OCI-LY3 (cell line): ENCODE results near the gene FBXW7.

ENCODE experiments used
- H2AFZ ChIP-seq: fragments of 200-600, 300-600 bp; shearing (Covaris generic); 2 replicates; pipeline ENCODE4 v1.6.0; 2014; ENCODE audit warnings: antibody characterized with exemption, low read depth, low read length
- H3K27ac ChIP-seq: fragments of 200-600, 300-600 bp; sonication (generic); 2 replicates; pipeline ENCODE4 v1.5.1; 2014; ENCODE audit warnings: mild to moderate bottlenecking, low read length, moderate library complexity, mixed read lengths
- H3K27me3 ChIP-seq: fragments of 200-600, 300-600 bp; sonication (generic); 2 replicates; pipeline ENCODE4 v1.6.1; 2014; ENCODE audit warnings: low read depth, low read length, mixed read lengths
- H3K36me3 ChIP-seq: fragments of 200-600, 300-600 bp; sonication (generic); replicated peaks from 2 replicates; pipeline ENCODE3; 2014; ENCODE audit warnings: low read depth, low read length, mixed read lengths
- H3K4me1 ChIP-seq: fragments of 300-600, 200-600 bp; sonication (generic); 2 replicates; pipeline ENCODE4 v1.6.1; 2014; ENCODE audit warnings: low read length, mixed read lengths
- H3K4me2 ChIP-seq: fragments of 200-600, 300-600 bp; sonication (generic); 2 replicates; pipeline ENCODE4 v1.6.1; 2014; ENCODE audit warnings: low read length, mixed read lengths
- H3K4me3 ChIP-seq: fragments of 300-600, 200-600 bp; sonication (generic); 2 replicates; pipeline ENCODE4 v1.5.1; 2014; ENCODE audit warnings: antibody characterized with exemption, mild to moderate bottlenecking, low read length, moderate library complexity
- H3K79me2 ChIP-seq: fragments of 300-600, 200-600 bp; shearing (Covaris generic); 2 replicates; pipeline ENCODE4 v1.6.1; 2014; ENCODE audit warnings: mild to moderate bottlenecking, low read length, mixed read lengths
- H3K9ac ChIP-seq: fragments of 300-600, 200-600 bp; shearing (Covaris generic); 2 replicates; pipeline ENCODE4 v1.6.0; 2014; ENCODE audit warnings: mild to moderate bottlenecking, low read length, moderate library complexity
- H3K9me3 ChIP-seq: fragments of 200-600, 300-600 bp; shearing (Covaris generic); 2 replicates; pipeline ENCODE4 v1.6.1; 2014; ENCODE audit warnings: low read length, mixed read lengths; ENCODE audit not compliant: insufficient read depth
- H4K20me1 ChIP-seq: fragments of 200-600, 300-600 bp; sonication (generic); 2 replicates; pipeline ENCODE4 v1.6.1; 2016; ENCODE audit warnings: low read length, mixed read lengths; ENCODE audit not compliant: insufficient read depth
- CTCF ChIP-seq: fragments of 200-600, 300-600 bp; sonication (generic); IDR thresholded peaks from 2 replicates; pipeline ENCODE4 v1.5.1; 2014; ENCODE audit warnings: antibody characterized with exemption, low read length, low read depth
- EZH2phosphoT487 ChIP-seq: fragments of 200-600 bp; shearing (Covaris generic); IDR thresholded peaks from 2 replicates; pipeline ENCODE4 v1.6.1; 2018; ENCODE audit warnings: antibody characterized with exemption, mixed run types, low read depth

FBXW7 gene

DNA sequence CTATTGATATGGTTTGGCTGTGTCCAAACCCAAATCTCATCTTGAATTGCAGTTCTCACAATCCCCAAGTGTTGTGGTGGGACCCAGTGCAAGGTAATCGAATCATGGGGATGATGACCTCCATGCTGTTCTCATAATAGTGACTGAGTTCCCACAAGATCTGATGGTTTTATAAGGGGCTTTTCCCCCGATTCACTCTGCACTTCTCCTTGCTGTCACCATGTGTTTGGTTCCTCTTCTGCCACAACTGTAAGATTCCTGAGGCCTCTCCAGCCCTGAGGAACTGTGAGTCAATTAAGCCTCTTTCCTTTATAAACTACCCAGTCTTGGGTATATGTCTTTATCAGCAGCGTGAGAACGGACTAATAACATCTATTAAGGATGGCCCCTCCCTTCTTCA lies 68.8 kb downstream of the FBXW7 start:
- Histone ChIP-seq H3K4me2 (no peak overlapping the region), H3K27ac (no peak overlapping the region), H3K9me3 (no peaks in the 10 kb centered on the region), H2AFZ (no peak overlapping the region), H4K20me1 (peaks cover 52% of the 10 kb centered on the region), H3K79me2 (peaks cover 84% of the 10 kb centered on the region), H3K4me3 (no peak overlapping the region), H3K4me1 (peaks cover 29% of the 10 kb centered on the region), H3K27me3 (no peaks in the 10 kb centered on the region), H3K36me3 (no peaks in the 10 kb centered on the region), H3K9ac (no peak overlapping the region)
- TF ChIP-seq CTCF, result no peak
- TF ChIP-seq EZH2phosphoT487, result no peak

DNA sequence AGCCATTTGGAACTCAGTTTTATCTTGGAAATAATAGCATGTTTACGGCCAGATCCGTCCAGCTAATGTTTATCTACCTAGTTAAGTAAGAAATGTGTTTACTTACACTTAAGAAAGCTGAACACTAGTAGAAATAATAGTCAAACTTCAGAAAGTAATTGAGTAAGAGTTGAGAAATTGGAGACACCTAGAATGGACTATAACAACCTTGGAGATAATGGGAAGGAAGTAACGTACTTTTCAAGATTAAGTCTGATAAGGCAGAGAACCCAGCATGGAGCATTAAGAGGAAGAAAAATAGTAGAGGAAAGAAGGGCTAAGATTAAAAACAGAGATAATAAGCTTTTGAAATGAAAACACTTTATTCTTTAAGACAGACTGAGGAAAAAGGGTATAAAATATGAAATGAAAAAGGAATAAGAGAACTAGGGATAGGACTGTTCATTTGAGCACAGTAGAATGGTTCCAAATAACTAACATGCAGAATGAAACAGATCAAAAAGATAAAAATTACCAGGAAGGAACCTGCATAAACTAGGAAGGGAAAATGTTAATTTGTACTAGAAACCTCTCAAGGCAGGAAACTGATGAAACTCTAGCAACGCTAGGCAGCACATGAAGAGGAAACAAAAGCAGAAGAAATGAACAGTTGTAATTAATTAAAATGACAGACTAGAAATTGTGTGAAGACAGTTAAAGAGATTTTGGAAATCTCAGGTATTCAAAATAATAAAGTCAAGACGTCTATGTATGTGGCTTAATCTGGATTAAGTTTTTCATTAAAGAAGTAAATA lies 71.7 kb downstream of the FBXW7 start:
- Histone ChIP-seq H4K20me1 (peaks cover 70% of the 10 kb centered on the region), H3K27ac (no peak overlapping the region), H3K4me3 (no peak overlapping the region), H3K9ac (no peak overlapping the region), H3K4me2 (peak overlapping the region; percentile 10), H2AFZ (no peak overlapping the region), H3K79me2 (peaks cover 94% of the 10 kb centered on the region), H3K27me3 (no peaks in the 10 kb centered on the region), H3K9me3 (no peaks in the 10 kb centered on the region), H3K4me1 (peaks cover 53% of the 10 kb centered on the region), H3K36me3 (peaks cover 3% of the 10 kb centered on the region)
- no peak for TF ChIP-seq CTCF
- TF ChIP-seq EZH2phosphoT487, result no peak

DNA sequence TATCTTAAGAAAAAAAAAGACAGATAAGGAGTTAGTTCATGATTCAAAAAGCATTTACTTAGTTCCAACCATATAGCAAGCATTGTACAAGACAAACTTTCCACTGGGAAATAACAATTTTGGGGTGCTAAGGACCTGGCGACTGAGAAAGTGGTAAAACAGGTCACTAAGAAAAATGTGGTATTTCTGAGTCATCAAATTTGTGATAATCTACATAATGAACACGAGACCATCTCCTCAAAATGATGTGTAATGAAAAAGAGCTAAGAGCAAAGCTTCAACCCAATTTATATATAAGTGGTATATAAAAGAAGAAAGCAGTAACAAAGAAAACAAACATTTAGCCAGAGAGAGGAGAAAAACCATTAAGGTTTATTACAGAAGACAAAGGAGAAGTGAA lies 72.3 kb downstream of the FBXW7 start:
- H3K9me3 ChIP-seq, result no peaks in the 10 kb centered on the region
- TF ChIP-seq CTCF, result no peak
- TF ChIP-seq EZH2phosphoT487, result no peak
- peaks cover 3% of the 10 kb centered on the region for H3K36me3 ChIP-seq
- H3K27me3 ChIP-seq, result no peaks in the 10 kb centered on the region
- no peak overlapping the region for H2AFZ ChIP-seq
- peaks cover 59% of the 10 kb centered on the region for H3K4me1 ChIP-seq
- H3K79me2 ChIP-seq, result peaks cover 96% of the 10 kb centered on the region
- no peak overlapping the region for H3K27ac ChIP-seq
- no peak overlapping the region for H3K4me3 ChIP-seq
- no peak overlapping the region for H3K4me2 ChIP-seq
- H4K20me1 ChIP-seq, result peaks cover 77% of the 10 kb centered on the region
- H3K9ac ChIP-seq, result no peak overlapping the region

DNA sequence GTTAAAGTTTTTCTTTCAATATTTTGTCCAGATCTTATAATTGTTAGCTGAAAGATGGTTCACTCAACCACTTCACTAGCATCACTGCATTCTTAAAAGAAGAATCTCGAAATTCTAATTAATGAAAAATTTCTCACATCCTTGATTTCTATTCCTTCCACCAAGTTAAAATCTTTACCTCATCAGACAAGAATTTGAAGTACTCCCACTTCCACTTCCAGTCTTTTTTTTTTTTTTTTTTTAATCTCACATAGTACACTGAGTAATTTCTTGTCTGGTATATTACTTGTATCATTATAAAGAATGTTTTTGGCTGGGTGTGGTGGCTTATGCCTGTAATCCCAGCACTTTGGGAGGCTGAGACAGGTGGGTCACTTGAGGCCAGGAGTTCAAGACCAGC lies 73.2 kb downstream of the FBXW7 start:
- H3K4me3 ChIP-seq, result no peak overlapping the region
- peak overlapping the region; percentile 21 for H3K4me2 ChIP-seq
- no peaks in the 10 kb centered on the region for H3K27me3 ChIP-seq
- no peak overlapping the region for H3K9ac ChIP-seq
- H3K79me2 ChIP-seq, result peaks cover 96% of the 10 kb centered on the region
- H3K4me1 ChIP-seq, result peaks cover 63% of the 10 kb centered on the region
- H4K20me1 ChIP-seq, result peaks cover 76% of the 10 kb centered on the region
- no peak overlapping the region for H3K27ac ChIP-seq
- no peak for TF ChIP-seq EZH2phosphoT487
- TF ChIP-seq CTCF, result no peak
- peaks cover 3% of the 10 kb centered on the region for H3K36me3 ChIP-seq
- H2AFZ ChIP-seq, result no peak overlapping the region
- H3K9me3 ChIP-seq, result no peaks in the 10 kb centered on the region
